ENCODE results near the gene MORC4. TPM values are rescaled to one million over a fixed set of nuclear protein-coding genes. Genes with fewer than 3 reads are reported as not detected.

The MORC4 gene
- total RNA-seq, 1 donor from 2014 or later = 23.5 TPM

- no peak for TF ChIP-seq CTCF (IDR thresholded peaks at IDR 0.05)
- Mint-ChIP-seq H3K27ac (ENCODE audit: unreplicated experiment) (no peak overlapping the region), H3K4me1 (ENCODE audit: unreplicated experiment) (peaks cover 13% of the 10 kb centered on the region), H3K4me3 (ENCODE audit: unreplicated experiment) (no peak overlapping the region), H3K27me3 (ENCODE audit: unreplicated experiment) (no peaks in the 10 kb centered on the region), H3K36me3 (ENCODE audit: unreplicated experiment) (no peaks in the 10 kb centered on the region), H3K9me3 (ENCODE audit: unreplicated experiment) (no peaks in the 10 kb centered on the region)
- DNase-seq (ENCODE audit: extremely low spot score, unreplicated experiment) = no peak
Observed at GRCh38 chrX:106932492-106932923, 67.5 kb downstream of the MORC4 start.

- Mint-ChIP-seq H3K9me3 (ENCODE audit: unreplicated experiment) (no peaks in the 10 kb centered on the region), H3K27me3 (ENCODE audit: unreplicated experiment) (no peaks in the 10 kb centered on the region), H3K36me3 (ENCODE audit: unreplicated experiment) (no peaks in the 10 kb centered on the region), H3K4me3 (ENCODE audit: unreplicated experiment) (no peak overlapping the region), H3K27ac (ENCODE audit: unreplicated experiment) (no peak overlapping the region), H3K4me1 (ENCODE audit: unreplicated experiment) (peaks cover 13% of the 10 kb centered on the region)
- no peak for TF ChIP-seq CTCF (IDR thresholded peaks at IDR 0.05)
- DNase-seq (ENCODE audit: extremely low spot score, unreplicated experiment) = no peak
Observed at GRCh38 chrX:106931831-106932491, 68.1 kb downstream of the MORC4 start.

GRCh38 chrX:106928227-106928626 is 71.8 kb downstream of the MORC4 start:
- Mint-ChIP-seq H3K36me3 (ENCODE audit: unreplicated experiment) (no peaks in the 10 kb centered on the region), H3K4me1 (ENCODE audit: unreplicated experiment) (peaks cover 7% of the 10 kb centered on the region), H3K27ac (ENCODE audit: unreplicated experiment) (no peak overlapping the region)

GRCh38 chrX:106927700-106928099 is 72.3 kb downstream of the MORC4 start:
- no peaks in the 10 kb centered on the region for H3K36me3 Mint-ChIP-seq (ENCODE audit: unreplicated experiment)
- DNase-seq (ENCODE audit: extremely low spot score, unreplicated experiment) = no peak
- TF ChIP-seq CTCF (IDR thresholded peaks at IDR 0.05) = no peak
- H3K27ac Mint-ChIP-seq (ENCODE audit: unreplicated experiment) = no peak overlapping the region
- no peaks in the 10 kb centered on the region for H3K27me3 Mint-ChIP-seq (ENCODE audit: unreplicated experiment)
- no peaks in the 10 kb centered on the region for H3K9me3 Mint-ChIP-seq (ENCODE audit: unreplicated experiment)
- H3K4me3 Mint-ChIP-seq (ENCODE audit: unreplicated experiment) = no peak overlapping the region
- H3K4me1 Mint-ChIP-seq (ENCODE audit: unreplicated experiment) = peaks cover 6% of the 10 kb centered on the region

More at GRCh38 chrX:106928227-106928626, 71.8 kb downstream of the MORC4 start:
- no peak for DNase-seq (ENCODE audit: extremely low spot score, unreplicated experiment)
- no peak for TF ChIP-seq CTCF (IDR thresholded peaks at IDR 0.05)
- H3K9me3 Mint-ChIP-seq (ENCODE audit: unreplicated experiment) = no peaks in the 10 kb centered on the region
- no peaks in the 10 kb centered on the region for H3K27me3 Mint-ChIP-seq (ENCODE audit: unreplicated experiment)
- H3K4me3 Mint-ChIP-seq (ENCODE audit: unreplicated experiment) = no peak overlapping the region

- peaks cover under 1% of the 10 kb centered on the region for H3K4me1 Mint-ChIP-seq (ENCODE audit: unreplicated experiment)
- DNase-seq (ENCODE audit: extremely low spot score, unreplicated experiment) = peak; percentile 17
- H3K9me3 Mint-ChIP-seq (ENCODE audit: unreplicated experiment) = no peaks in the 10 kb centered on the region
- TF ChIP-seq CTCF (IDR thresholded peaks at IDR 0.05) = no peak
- H3K4me3 Mint-ChIP-seq (ENCODE audit: unreplicated experiment) = no peak overlapping the region
- H3K27ac Mint-ChIP-seq (ENCODE audit: unreplicated experiment) = no peak overlapping the region
- H3K27me3 Mint-ChIP-seq (ENCODE audit: unreplicated experiment) = no peaks in the 10 kb centered on the region
- H3K36me3 Mint-ChIP-seq (ENCODE audit: unreplicated experiment) = no peaks in the 10 kb centered on the region
Observed at GRCh38 chrX:106927023-106927422, 73.0 kb downstream of the MORC4 start.

Data from osteocyte (in vitro differentiated cells).